HG03520 (cell line): ENCODE data around the gene CFAP74.
"Not testable (repeated sequence)": the region's sequence is repeated elsewhere in the genome, so short reads cannot be mapped to it uniquely, and the experiment has no call there.

Experiments used
- ATAC-seq: cut with Tn5 transposase; IDR thresholded peaks from one replicate; pipeline ENCODE4 v1.9.1; 2021; ENCODE audit warnings: mild to moderate bottlenecking, moderate library complexity; ENCODE audit not compliant: unreplicated experiment

The CFAP74 gene

DNA sequence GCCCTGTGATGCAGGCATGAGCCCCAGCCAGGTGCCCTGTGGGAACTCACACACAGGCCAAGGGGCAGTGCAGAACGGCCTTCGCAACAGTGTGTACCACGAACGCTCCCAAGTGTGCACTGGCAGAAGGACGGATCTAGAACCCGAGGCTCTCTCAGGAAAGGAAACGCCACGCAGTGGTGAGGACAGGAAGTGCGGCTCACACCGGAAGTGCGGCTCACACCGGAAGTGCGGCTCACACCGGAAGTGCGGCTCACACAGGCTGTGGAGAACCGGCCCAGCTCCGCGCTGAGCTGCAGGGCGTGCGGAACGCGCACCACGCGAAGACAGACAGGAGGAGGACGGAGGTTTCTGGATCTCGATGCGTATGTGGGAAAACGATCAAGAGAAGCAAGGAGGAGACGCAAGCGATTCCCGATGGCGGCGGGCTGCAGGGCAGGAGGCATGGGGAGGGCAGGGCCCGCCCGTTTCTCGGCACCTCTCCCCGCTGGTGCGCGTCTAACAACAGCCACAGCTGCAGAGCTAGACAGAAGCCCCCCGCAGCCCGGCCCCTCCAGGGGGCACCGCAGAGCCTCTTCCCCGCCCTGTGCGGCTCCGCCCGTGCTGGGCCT is 48.6 kb downstream of the CFAP74 start:
- no peak for ATAC-seq

- ATAC-seq: no peak
These were observed 49.6 kb downstream of the CFAP74 start for GRCh38 chr1:1954015-1954414.

GRCh38 chr1:1950940-1951339 is 52.6 kb downstream of the CFAP74 start:
- ATAC-seq: no peak

DNA sequence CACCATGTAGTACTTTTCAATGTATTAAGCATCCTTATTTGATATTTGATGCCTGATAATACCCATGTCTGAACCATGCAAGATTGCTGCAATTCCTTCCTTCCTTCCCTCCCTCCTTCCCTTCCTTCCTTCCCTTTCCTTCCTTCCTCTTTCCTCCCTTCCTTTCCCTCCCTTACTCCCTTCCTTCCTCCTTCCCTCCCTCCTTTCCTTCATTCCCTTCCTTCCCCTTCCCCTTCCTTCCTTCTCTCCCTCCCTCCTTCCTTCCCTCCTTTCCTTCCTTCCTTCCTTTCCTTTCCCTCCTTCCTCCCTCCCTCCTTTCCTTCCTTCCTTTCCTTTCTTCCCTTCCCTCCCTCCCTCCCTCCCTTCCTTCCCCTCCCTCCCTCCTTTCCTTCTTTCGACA is 54.8 kb downstream of the CFAP74 start:
- no peak for ATAC-seq

DNA sequence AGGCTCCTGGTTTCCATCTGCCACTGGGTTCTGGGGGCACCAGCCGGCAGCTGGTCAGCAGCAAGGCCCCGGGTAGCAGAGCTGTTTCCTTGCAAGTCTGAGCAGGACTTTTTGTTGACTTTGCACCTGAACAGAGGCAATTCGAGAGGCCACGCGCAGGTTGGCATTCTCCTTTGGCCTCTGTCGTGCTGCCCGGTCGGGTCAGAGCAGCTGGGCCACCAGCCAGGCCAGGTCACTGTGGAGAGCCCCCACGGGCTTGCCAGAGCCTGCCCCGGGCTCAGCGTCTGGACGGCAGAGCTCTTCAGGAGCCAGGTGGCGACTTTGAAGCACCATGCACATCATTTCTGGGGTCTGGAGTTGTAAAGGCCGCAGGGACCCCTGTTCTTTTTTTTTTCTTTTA is 56.1 kb downstream of the CFAP74 start:
- no peak for ATAC-seq

DNA sequence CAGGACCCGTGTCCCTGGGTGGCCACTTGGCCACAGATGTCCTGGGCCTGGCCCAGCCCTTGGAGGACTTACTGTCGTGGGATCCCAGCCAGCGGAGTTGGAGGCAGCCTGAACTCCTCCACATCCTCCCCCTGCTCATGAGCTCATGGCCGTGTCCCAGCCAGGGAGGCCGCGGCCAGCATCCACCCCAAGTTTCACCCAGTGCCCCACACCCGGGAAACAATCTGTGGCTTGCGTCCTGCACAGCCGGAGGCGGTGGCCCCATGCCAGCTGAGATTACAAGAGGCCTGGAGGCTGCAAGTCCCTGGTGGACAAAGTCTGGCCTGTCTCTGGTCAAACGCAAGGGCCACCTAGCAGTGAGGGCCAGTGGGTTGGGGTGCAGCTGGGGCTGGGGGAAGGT is 57.0 kb downstream of the CFAP74 start:
- no peak for ATAC-seq

DNA sequence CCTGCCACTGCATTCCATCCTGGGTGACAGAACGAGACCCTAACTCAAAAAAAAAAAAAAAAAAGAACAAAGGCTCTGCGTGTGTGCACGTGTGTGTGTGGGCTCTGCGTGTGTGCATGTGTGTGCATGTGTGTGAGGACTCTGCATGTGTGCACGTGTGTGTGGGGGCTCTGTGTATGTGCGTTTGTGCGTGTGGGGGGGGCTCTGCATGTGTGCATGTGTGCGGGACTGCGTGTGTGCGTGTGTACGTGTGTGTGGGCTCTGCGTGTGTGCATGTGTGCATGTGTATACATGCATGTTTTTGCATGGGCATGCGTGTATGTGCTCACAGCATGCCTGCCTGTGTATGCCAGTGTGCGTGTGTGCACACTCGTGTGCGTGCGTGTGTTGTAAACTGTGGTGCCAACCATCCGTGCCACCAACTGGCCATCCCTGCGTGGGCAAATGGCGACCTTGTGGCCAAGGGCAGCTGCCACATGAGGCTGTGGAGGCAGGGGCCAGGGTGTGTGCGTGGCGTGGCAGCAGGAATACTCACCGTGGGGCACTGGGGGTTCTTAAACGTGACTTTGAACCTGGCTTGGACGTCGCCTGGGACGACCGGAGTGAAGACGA is 57.7 kb downstream of the CFAP74 start:
- no peak for ATAC-seq

GRCh38 chr1:1943834-1944570 is 59.6 kb downstream of the CFAP74 start:
- ATAC-seq: no peak

GRCh38 chr1:1942753-1943656 is 60.6 kb downstream of the CFAP74 start:
- ATAC-seq: no peak

DNA sequence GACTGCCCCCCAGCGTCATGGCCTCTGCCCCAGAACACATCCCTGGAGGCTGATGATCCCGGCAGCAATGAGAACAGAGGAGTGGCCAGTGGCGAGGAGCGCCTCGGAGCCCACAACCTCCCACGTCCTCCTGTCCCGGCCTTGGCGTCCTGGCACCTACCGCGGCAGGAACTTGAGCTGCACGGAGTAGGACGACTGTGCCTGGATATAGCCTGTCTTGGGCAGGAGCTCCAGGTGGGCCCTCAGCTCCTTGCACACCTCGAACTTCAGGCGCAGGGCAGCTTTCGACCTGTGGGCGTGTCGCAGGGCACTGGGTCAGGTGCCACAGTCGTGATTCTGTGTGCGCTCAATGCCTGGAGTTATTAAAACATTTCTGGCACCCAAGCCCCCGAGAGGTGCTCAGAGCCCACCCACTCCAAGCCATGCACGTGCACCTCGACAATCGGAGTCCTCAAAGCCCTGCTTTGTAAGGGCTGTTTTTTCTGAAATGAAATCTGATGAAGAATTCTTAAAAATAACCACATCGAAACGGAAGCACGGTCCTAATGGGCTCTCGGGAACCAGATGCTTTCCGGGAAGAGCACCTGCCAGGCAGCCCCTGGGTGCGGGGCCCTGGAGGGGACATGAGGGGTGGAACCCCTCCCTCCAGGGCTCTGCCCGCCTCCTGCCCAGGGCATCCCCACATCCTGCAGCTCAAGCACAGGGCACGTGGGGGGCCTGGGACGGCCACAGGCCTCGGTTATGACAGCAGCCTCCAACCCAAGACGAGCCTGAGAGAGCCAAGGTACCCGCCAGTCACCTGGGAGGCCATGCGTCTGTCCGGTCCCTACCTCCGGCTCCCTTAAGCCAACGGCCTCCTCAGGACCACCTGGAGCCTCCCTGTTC is 61.5 kb downstream of the CFAP74 start:
- ATAC-seq: no peak

- ATAC-seq: no peak
These were observed 62.3 kb downstream of the CFAP74 start for GRCh38 chr1:1941211-1941841.

DNA sequence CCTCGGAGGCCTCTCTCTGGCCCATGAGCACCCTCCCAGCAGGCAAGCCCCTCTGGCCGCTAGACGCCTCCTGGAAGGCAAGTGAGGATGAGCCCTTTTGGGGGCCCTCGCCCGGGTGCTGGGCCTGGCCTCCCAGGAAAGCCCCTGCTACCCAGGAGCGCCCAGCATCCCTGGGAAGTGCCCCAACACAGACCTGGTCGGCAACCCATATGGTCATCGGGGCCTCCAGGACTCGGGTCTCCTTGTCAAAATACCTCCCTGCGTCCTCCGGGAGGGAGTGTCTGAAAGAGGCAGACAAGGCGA is 63.5 kb downstream of the CFAP74 start:
- no peak for ATAC-seq

DNA sequence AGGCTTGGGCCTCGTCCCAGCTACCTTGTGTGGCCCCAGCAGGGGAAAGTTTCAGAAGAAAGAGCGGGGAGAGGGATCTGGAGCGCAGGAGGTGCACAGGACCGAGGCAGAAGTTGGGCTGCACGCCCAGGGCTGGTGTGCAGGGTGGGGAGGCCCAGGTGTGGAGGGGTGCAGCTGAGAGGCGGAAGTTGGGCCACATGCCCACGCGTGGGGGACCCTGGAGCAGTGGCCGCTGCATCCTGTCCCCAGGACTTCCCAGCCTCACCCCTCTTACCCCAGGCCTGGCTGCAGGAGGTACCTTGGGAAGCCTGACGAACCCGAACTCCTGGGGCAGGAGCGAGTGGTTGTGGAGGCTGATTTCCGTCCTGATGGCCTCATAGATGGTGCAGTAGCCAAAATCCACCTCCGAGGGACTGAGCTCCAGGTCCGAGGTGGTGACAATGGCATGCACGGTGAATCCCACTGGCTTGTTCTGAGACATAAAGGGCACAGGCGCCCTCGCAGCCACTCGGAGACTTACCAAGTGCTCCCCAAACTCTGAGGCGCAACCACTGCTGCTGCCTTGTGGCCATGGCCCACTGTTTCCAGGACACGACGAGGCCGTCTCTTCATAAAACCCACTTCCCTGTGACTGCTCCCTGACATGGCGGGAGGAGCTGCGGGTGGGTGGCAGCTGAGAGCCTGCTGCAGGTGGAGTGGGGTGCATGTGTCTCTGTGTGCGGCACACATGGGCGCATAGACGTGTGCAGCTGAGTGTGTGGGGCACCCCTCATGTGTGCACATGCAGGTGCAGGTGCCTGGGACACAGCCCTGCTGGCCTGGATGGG is 64.1 kb downstream of the CFAP74 start:
- ATAC-seq: no peak

- ATAC-seq: no peak
These were observed 64.8 kb downstream of the CFAP74 start for GRCh38 chr1:1938613-1939295.

- no peak for ATAC-seq
These were observed 65.4 kb downstream of the CFAP74 start for GRCh38 chr1:1938276-1938573.

DNA sequence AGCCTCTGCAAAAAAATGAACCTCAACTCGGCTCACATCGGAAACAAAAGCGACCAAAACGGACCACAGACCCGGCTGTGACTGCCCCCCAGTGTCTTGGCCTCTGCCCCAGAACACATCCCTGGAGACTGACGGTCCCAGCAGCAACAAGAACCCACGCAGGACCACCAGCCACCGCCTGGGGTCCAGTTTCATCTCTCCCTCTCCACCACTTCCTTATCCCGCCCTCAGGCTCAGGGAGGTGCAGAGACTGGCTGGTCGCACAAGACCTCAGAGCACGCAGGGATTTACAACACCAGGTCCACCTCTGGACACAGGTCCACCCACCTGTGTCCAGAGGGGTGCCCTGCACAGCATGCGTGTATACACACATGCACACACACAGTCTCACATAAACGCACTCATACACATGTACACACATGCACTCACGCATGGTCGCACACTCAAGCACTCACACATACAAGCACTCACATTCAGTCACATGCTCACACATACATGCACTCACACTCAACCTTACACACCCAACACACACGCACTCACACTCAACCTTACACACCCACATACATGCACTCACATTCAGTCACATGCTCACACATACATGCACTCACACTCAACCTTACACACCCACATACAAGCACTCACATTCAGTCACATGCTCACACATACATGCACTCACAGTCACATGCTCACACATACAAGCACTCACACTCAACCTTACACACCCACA is 65.9 kb downstream of the CFAP74 start:
- ATAC-seq: no peak

GRCh38 chr1:1937061-1937460 is 66.5 kb downstream of the CFAP74 start:
- no peak for ATAC-seq

- not testable (repeated sequence) for ATAC-seq
These were observed 68.7 kb downstream of the CFAP74 start for GRCh38 chr1:1934848-1935247.
